GM18499 (cell line): ENCODE data around the gene COA8.
A peak's percentile ranks its signal among the peaks of the same experiment; 100 is the strongest.

Experiments used
- ATAC-seq: cut with Tn5 transposase; IDR thresholded peaks from one replicate; pipeline ENCODE4 v1.9.1; 2021; ENCODE audit warnings: moderate number of reproducible peaks; ENCODE audit not compliant: insufficient read depth, unreplicated experiment

The COA8 gene, protein sequence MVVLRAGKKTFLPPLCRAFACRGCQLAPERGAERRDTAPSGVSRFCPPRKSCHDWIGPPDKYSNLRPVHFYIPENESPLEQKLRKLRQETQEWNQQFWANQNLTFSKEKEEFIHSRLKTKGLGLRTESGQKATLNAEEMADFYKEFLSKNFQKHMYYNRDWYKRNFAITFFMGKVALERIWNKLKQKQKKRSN

DNA sequence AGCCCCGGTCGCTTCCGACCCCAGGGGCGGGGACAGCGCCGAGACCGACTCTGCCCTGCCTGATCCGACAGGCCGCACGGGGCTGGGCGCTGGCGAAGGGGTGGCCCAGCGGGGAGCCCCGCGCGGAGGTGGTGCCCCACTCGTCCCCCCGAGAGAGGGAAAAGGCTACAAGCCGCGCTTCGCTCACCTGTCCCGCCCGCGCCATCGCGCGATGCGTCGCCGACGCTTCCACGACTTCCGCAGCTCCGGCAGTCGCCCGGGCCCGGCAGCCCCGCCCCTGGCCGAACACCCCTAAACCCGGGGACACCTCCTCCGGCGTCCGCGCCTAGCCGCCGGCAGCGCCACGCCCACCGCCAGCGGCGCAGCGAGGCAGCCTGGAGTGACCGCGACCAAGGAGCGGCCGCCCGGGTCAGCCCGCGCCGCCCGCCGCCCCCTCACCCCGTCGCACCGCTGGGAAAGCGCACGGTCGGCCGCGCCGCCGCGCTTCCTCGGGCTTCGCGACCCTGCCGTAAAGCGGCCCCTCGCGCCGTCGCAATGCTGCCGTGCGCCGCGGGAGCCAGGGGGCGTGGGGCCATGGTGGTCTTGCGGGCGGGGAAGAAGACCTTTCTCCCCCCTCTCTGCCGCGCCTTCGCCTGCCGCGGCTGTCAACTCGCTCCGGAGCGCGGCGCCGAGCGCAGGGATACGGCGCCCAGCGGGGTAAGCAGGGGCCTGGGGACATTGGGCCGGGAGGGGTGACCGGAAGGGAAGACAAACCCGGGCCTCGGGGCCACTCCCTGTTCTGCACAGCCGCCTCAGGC, at the start of gene COA8, which contains the start of gene BAG5:
COA8 (plus strand) TSS at position 532 of the 797 bp plus-strand sequence; CDS start at position 574, 42 bp downstream.
BAG5 (minus strand) TSS at position 229 of the 797 bp plus-strand sequence. CDS start 1,493 bp downstream, outside the sequence.
- peak; percentile 62 for ATAC-seq

DNA sequence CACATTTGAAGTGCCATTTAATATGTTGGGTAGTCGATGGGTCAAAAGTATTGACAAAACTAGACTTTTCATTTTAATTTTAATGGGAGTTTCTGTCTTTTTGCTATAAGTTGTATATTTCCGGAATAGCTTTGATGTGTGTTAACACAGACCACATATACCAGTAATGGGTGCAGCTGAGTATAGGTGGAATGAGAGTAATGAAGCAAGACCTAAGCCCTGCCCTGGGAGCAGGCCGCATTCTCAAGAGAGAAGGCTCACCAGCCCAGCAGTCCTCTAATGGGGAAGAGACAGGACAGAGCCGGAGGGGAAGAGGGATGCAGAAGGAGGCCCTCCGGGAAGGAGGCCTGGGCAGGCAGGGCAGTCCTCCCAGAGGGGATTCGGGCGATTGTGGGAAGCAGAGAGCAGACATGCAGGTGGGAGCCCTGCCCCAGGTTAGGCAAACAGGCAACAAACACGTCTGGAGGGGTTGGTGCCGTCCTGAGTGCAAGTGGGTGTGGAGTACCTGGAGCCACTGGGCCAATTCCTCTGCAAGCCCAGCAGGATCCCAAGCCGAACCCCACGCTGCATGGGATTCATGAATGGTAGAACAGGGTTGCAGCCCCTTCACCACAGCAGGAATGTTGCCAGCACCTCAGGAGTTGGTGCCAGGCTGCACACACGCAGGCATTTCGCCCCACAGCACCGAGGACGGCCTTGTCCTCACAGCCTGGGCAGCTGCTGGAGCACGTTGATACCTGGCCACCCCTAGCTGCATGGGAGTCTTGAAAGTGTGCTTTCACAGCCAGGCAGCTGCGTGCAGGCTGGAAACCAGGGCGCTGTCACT, 48.0 kb upstream of the COA8 start:
- no peak for ATAC-seq

DNA sequence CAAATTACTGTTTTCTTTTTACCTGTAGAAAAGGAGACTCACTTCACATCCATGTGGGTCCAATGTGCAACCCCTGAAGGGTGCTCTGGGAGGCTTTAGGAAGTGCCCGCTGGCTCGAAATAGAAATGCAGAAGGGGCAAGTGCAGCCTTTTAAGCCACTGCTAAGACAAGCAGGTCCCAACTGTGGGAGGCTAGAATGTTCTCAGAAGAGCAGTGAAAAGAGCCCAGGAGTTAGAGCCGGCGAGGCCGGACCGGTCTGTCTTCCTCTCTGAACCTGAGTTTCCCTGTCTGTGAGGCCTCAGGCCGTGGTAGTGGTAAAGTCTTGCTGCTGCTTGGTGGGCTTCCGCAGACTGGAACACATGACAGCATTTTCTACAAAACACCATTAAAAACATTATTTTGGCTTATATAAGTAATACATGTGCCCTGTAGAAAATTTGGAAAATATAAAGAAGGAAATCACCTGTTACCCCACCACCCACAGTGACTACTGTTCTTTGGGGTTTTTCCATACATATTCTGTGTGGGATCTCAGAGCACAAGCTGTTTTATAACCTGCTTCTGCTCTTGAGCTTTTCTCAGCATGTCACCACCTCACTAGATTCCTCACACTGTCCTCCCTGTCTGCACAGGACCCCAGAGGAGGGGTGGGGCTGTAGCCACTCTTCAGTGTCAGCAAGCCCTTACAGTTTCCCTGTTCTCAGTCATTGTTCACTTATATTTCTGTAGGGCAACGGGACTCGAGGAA, 46.2 kb upstream of the COA8 start:
- no peak for ATAC-seq

DNA sequence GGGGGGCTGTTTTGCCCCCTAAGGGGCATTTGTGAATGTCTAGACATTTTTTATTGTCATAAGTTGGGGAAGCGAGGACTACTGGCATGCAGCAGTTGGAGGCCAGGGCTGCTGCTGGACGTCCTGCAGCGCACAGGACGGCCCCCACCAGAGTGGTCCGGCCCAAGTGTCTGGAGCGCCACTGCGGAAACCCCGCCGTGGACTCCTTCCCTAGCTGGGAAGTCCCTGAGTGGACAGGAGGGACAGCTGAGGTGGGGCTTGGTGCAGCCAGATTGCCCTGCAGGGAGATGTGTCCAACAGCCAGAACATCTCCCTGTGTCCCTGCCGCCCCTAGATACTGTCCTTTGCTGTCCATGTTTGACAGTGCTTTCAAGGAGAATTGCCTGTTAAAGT, 45.6 kb upstream of the COA8 start:
- no peak for ATAC-seq

DNA sequence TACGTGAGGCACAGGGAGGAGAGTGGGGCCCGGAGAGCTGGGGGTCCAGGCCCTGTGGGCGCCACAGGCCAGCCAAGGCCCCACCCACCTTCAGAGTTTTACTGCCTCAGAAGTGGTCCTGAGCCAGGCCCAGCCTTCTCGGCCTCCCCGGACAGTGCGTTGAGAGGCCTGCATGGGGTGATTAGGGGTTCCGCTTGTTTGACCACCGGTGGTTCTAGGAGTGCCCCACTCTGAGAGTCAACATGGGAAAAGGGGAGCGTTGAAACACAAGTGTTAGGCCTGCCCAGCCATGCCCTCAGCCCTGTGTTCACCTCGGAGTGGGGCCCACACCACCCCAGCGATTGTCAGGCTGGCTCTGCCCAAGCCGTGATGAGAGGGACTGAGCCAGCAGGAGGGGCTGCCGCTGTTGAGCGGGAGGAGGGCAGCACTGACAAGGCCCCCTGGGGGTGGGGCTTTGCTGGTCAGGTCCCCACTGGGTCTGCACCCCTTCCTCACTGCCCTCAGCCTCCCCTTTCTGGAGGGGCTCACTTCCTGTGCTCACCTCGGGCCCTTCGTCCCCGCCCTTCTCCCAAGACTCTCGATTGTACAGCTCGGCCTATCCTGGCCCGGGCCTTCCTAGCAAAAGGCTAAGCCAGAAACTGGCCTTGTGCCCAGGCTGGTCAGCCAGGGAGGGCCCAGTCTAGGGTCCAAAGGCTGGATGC, 44.9 kb upstream of the COA8 start:
- ATAC-seq: no peak

DNA sequence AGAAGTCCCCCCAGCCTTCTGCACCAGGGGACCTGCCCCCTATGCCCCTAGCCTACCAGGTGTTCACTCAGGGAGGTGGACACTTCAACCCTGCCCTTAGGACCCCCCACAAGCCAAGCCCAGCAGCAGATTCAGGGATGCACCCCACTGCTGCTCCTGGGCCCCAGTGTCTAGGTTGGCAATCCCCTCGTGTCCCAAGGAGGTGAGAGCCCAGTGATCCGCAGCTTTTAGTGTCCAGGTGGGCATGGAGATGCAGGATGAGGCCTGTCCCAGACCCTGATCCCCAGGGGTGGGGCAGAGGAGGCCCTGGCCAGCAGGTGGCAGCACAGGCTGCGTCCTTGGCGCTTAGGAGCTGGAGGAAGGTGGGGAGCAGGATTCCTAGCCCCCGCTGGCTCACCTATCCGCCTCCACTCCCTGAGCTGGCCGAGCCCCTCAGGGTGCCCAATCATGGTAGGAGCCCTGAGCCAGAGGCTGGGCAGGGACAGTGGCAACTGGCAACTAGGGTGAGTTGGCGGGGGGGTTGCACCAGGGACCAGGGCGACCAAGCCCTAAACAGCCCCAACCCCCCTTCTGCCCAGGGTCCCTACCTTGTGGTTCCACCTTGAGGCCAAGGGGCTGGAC, 44.2 kb upstream of the COA8 start:
- no peak for ATAC-seq

DNA sequence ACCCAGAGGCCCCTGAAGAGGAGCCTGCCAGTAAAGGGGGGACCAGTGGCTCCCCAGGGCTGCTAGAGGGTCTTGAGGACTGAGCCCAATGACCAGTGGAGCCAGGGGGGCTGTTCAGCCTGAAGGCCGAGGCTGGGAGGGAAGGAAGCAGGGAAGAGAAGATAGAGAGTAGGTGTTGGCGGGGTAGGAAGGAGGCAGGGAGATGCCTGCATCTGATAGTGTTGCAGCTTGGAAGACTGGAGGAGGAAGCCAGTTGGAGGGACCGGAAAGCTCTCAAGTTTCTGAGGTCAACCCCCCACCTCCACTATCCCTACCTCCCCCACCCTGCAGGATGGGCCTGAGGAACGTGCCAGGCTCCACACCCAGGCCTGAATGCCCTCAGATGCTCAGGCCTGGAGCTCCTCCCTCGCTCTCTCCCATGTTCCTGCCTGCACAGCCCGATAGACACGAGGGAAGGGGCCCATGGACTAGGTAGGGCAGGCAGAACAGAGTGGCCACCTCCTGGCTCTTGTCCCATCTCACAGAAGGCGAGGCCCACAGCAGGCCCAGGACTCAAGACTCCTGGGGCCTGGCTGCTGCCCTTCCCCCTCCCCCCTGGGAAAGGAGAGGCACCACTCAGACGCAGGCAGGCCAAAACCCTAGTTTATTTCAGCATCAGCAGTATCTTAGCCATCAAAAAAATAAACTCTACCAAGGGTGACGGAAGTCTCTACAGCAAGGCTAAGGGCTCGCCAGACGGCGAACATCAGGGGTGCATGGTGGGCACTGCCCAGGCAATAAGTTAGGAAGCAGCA, 43.5 kb upstream of the COA8 start:
- no peak for ATAC-seq

DNA sequence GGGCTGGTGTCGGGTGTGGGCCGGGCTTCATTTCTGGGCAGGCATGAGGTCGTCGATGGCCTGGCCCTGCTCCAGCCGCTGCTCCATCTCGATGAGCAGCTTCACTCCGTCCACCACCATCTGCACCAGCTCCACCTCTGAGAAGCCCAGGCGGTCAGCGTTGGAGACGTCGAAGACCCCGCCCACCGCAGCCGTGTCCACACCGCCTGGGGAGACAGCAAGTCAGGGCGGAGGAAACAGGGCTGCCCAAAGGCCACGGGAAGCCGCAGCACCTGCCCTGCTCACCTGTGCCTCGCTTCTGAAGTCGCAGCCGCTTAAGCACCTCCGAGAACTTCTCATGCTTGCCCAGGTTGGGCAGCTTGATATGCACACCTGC, 42.9 kb upstream of the COA8 start:
- no peak for ATAC-seq

DNA sequence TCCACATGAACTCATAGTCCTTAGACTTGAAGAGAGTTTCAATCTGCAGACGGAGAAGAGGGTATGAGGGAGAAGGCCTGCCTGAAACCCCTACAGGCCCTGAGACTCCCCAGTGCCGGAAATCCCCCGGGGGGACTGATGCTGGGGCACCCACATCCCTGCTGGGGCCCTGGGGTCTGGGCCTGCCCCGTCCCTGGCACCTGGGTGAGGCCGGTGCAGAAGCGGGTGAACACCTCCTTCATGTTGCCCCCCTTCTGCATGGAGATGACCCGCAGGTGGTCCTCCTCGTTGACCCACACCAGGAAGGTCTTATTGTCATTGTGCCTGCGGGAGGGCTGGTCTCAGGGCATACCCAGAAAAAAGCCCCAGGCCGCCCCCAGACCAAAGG, 42.5 kb upstream of the COA8 start:
- ATAC-seq: no peak

DNA sequence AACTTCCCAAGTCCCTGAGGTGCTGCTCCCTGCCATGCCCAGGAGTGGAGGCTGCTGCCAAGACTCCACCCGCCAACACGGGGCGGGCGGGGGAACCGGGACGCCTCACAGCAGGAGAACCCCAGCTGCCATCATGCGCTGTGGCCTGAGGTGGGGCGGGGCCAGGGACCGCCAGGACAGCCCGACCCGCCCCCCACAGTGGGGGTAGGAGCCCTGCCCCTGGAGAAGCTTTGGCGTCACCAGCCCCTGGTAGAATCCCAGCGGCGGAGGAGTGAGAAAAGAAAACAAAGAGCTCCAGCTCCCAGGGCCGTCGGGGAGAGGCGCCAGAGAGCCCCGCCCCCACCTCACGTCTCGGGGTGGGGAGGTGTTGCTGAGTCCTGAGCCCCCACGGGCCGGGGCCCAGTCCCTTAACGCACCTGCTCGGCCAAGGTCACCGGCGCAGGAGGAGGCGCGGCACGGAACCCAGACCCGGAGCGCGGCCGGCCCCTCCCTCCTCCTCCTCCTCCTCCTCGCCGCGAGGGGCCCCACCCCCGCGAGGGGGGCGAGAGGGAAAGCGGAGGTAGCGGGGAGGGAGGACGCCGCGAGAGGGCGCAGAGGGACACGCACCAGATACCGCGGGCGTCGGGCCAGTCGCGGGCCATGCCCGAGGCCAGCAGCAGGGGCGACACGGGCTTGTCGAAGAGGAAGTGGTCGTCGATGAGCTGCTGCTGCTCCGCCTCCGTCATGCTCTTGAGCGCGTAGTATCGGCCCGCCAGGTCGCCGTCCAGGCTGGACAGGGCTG, 41.9 kb upstream of the COA8 start:
- ATAC-seq: no peak

DNA sequence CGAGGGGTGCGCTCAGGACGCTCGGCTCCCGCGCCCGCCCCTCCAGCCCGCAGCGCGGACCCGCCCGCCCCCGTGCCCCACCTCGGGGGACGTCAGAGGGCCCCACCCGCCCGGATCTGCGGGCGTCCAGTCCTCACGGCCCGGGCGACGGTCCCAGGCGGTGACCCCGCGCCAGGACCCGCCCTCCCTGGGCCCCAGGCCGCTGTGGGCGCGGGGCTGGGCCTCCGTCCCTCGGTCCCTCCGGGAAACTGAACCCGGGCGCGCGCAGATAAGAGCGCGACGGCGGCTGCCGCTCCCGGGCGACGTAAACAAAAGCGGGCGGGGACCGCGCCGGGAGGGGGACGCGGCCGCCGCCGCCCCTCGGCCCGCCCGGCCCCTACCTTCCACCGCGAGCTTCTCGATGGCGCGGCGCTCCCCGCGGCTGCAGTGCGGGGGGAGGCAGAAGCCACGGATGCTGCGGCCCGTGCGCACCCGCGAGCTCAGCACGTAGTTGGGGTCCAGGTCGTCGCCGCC, 41.3 kb upstream of the COA8 start:
- no peak for ATAC-seq

DNA sequence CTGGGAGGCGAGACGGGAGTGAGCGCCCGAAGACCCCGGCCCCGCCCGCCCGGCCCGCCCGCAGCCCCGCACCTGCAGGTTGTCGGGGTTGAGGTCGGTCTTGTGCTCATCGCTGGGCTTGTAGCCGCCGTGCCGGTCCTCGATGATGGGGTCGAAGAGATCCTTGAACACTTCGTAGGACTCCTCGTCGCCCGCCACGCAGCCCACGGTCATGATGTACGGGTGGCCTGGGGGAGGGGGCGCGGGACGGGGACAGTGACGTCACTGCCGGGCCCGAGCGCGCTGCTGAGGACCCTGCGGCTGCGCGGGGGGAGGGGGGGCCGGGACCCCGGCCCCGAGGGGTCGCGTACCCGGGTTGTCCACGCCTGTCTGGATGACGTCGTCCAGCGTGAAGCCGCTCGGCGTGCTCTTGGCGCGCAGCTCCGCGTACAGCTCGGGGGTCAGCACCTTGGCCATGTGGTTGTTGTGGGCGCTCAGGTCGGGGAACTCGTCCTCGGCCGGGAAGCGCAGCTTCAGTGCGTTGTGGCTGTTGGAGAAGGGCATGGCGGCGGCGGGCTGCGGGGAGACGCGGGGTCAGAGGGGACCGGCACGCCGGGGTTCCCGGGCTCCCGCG, 40.7 kb upstream of the COA8 start:
- no peak for ATAC-seq

DNA sequence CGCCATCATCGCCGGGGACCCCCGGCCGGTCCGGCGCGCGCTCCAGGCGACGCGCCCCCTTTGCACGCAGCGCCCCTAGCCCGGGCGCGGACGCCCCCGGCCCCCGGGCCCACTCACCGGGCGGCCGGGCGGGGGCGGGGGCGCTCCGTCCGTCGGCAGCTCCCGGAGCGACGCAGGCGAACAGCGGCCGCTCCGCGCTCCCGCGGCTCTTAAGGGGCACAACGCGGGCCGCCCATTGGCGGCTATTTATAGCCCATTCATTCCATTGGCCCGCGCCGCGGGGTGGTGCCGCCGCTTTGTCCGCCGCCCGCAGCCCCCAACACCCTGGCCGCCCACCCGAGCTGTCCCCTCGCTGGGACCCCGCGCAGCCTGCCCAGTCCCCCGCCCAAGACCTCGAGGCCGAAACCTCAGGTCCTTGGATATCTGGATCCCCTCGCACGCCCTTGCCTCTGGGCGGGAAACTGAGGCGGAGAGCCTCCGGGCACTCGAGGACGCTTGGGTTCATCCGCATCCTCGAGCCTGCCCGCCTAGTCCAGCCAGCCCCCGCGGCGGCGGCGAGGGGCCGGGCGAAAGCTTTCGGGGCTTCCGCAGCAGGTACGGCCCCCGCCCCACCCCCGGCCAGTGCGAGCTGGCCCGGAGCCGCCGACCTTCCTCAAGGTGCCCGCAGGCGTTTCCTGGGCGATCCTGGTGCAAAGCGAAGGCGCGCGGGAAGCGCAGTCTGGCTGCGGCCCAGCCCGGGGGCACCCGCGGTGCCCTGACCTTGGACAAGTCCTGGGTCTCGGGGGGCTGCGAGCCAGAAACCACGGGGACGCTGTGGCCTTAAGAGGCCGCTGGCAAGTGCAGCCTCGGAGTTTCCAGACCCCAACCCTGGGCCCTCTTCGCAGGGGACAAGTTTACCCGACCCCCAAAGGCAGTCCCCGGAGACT, 39.8 kb upstream of the COA8 start, which contains the start of gene CKB:
CKB (minus strand) TSS at position 182 of the 926 bp plus-strand sequence. CDS start 337 bp downstream, outside the sequence.
- ATAC-seq: no peak

DNA sequence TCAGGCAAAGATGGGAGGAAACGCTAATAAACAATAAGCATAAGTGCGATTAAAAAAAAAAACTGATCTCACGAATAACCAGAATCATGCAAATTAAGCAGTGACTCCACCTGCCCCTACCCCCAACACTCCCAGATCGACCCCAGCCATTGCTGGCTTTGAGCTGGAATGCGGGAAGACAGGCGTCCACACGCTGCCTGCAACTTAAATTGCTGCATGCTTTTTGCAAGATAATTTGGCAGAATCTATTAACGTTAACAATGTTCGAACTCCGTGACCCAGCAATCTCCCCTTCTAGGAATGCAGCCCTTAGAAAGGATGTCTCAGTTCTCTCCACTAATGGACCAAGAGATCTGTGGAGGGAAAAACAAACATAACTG, 39.2 kb upstream of the COA8 start:
- ATAC-seq: no peak

DNA sequence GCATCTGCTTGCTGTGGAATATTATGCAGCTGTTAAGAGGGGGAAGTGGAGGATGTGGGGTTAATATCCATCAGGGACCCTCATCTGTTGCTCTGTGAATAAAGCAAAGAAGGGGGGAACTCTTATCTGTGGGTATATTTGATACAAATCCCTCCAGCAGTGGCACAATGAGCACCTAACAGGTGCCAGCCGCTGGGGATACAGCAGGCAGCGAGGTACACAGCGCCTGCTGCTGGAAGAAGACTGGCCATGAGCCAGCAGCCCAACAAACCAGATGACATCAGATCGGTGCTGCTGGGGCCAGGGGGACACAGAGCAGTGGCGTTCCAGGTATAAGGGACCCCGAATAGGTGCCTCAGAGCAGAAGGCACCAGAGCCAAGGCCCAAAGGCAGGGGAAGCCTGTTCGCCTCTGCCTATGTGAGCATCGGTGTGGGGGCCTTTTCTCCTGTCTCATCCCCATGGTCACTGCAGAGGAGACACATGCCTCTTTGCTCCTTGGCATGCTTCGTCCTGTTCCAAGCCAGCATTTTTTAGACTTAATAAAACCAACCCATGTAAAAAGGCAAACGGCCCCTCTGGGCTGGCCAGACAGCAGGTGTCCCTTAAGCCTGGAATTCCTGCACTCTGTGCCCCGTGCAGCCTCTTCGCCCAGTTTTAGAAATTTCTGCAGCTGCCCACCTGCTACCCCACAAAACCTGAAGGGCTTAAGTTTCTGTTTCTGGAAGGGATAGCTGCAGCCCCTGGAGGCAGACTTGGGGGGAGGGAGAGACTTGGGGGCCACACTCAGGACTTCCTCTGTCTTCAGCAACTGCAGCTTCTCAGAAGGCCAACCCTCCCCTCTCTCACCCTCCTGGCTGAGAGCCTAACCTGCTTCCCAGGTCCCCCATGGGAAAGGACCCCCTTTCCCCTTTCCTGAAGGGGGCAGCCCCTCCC, 38.5 kb upstream of the COA8 start:
- ATAC-seq: no peak
